GM20000 (cell line): ENCODE results near the gene ABCC2.

Source experiments
- DNase-seq: peaks from one replicate; pipeline ENCODE4 v3.0.0; 2012; ENCODE audit warnings: low spot score
- CTCF ChIP-seq: IDR thresholded peaks from 2 replicates; pipeline ENCODE4 v1.5.1; 2012; ENCODE audit warnings: mild to moderate bottlenecking, control low read depth; ENCODE audit errors: extremely low read depth, missing control alignments

The ABCC2 gene

GRCh38 chr10:99775850-99776249 is 6.6 kb upstream of the ABCC2 start:
- DNase-seq, result no peak
- no peak for TF ChIP-seq CTCF

- no peak for TF ChIP-seq CTCF
- no peak for DNase-seq
Observed at GRCh38 chr10:99777918-99778714, 4.3 kb upstream of the ABCC2 start.

GRCh38 chr10:99779335-99779734 is 3.1 kb upstream of the ABCC2 start:
- DNase-seq, result no peak

DNA sequence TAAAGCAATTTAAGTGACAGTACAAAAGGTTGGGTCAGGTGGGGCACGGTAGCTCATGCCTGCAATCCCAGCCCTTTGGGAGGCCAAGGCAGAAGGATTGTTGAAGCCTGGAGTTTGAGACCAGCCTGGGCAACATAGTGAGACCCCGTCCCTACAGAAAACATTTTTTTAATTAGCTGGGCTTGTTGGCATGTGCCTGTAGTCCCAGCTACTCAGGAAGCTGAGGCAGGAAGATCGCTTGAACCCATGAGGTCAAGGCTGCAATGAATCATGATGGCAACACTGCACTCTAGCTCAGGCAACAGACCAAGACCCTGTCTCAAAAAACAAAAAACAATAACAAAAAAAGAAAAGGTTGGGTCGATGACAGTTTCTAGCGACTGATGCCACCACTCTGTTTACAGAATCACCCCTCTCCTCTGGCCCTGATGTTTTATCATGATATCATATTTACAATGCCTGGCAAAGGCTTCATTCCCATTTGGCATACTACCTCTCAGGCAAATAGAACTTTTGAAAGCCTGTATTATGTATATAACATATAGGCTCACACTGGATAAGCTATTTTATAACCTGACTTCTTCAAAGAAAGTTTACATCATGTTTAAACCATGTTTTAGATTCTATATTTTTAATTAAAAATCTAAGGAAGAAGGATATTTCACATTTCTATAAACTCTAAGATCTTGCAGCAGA is 558 bp upstream of the ABCC2 start:
- DNase-seq, result no peak
- no peak for TF ChIP-seq CTCF

More at GRCh38 chr10:99779335-99779734, 3.1 kb upstream of the ABCC2 start:
- no peak for TF ChIP-seq CTCF

- TF ChIP-seq CTCF, result no peak
- no peak for DNase-seq
Observed at GRCh38 chr10:99784016-99784726, 1.7 kb downstream of the ABCC2 start.

DNA sequence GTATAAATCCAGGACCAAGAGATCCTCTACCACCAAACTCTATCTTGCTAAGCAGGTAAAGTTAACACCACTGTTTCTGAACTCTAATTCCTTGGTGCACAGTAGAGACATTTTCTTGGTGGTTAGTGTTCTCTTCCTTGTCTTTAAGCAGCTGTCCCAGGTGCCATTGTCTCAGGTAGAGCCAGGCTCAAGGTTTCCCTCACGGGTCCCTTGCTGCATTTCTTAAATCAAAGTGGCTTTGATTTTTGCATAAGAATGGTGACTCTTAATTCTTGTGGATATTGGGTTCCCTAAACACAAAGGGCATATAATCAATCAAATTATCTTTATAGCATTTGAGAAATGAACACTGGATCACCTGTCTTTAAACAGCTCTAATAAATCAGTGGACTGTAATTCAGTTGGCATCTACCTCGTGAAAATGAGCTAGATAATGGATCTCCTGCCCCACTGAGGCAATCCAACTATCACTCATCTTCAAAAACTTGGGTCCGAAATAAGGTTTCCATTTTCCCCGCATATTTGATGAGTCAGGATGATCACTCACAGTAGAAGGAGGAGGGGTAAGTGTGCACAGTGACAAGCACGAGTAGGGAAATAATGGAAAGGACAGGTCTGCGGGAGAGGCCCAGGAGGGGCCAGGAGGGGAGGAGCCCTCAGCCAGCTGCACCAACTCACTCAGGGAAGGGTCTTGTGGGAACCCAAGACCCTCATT is 2.4 kb downstream of the ABCC2 start:
- no peak for TF ChIP-seq CTCF
- DNase-seq, result no peak

DNA sequence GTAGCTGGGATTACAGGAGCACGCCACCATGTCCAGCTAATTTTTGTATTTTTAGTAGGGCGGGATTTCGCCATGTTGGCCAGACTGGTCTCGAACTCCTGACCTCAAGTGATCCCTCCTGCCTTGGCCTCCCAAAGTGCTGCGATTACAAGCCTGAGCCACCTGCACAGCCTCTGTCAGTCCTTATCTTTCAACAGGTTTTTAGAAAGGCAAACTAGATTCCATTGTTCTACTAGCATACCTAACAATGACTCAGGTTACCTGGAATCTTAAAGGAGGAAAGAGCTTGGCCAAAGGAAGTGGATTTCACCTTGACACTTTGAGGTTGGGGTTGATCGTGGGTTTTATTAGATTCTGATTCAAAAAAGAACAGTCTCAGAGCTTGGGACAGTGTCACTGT is 3.2 kb downstream of the ABCC2 start:
- DNase-seq, result no peak
- TF ChIP-seq CTCF, result no peak
